HG02678 (cell line): ENCODE data around the gene SLK.

Experiments used
- ATAC-seq: cut with Tn5 transposase; IDR thresholded peaks from one replicate; pipeline ENCODE4 v1.9.1; 2021; ENCODE audit warnings: mild to moderate bottlenecking, moderate library complexity; ENCODE audit not compliant: unreplicated experiment

Gene SLK

DNA sequence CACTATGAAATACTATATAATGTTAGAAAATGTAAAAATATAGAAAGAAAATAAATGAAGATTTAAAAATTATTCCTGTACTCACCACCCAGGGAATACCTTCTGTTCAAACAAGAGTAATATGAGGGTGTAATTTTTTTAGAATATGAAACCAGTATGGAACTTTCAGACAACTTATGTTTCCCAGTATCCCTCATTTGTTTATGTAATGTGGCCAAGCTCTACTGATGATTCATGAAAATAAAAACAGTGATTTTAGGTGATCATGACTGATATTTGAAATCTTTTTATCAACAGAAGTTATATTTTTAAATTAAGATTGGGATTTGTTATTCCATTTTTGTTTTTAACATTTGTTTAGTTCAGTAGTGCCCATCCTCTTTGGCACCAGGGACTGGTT lies 18.8 kb downstream of the SLK start:
- ATAC-seq = no peak

- ATAC-seq = no peak
These were observed 19.4 kb downstream of the SLK start for GRCh38 chr10:103986360-103986759.

- no peak for ATAC-seq
These were observed 23.2 kb downstream of the SLK start for GRCh38 chr10:103990121-103990520.

- no peak for ATAC-seq
These were observed 23.6 kb downstream of the SLK start for GRCh38 chr10:103990531-103990930.

GRCh38 chr10:103991393-103992128 lies 24.6 kb downstream of the SLK start:
- no peak for ATAC-seq

- ATAC-seq = no peak
These were observed 28.2 kb downstream of the SLK start for GRCh38 chr10:103995134-103995533.

GRCh38 chr10:103998805-103999204 lies 31.9 kb downstream of the SLK start:
- ATAC-seq = no peak

DNA sequence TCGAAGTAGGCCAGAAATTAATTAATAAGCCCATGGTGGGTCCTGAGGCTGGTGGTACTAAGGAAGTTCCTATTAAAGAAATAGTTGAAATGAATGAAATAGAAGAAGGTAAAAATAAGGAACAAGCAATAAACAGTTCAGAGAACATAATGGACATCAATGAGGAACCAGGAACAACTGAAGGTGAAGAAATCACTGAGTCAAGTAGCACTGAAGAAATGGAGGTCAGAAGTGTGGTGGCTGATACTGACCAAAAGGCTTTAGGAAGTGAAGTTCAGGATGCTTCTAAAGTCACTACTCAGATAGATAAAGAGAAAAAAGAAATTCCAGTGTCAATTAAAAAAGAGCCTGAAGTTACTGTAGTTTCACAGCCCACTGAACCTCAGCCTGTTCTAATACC lies 36.0 kb downstream of the SLK start:
- no peak for ATAC-seq

DNA sequence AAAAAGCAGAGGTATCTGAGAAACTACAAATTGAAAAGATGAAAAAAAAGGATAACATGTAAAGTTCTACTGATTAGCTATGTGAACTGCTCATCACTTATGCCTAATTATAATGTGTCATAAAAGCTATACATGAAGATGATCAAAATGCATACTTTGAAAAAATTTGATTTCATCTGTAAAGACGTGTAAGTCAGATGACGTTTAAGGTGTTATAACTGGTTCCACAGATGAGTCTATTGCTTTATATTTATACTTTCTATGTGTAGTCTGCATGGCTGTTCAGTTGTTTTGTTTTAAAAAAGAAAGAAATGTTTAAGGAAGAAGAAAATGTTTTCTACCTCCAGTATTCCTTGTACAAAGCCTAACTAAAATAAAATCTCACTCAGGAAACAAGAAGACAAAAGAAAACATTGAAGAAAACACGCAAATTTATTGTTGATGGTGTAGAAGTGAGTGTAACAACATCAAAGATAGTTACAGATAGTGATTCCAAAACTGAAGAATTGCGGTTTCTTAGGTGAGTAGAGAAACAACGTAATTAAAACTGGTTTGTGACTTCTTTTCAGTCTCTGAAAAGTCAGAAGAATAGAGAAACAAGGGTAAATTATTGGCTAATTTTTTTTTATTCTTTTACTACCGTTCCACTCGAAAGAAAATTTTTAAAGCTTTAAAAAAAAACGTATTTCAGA lies 38.4 kb downstream of the SLK start:
- ATAC-seq = no peak

DNA sequence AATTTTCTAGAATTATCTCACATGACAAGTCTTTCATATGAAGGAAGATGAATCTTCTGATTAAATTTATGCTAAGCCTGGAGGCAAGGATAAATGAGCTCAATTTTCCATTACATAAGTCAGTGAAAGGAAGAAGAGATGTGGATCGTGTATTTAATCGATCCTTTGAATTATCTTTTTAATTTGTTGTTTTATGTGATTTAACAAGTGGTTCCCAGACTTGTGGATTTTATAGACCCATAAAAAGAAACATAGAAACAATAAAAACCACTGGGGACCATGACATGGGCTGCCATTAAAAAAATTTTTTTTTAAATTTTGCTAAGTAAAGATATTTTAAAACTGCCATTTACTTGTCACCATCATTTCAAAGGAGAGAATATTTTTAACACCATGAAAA lies 45.0 kb downstream of the SLK start:
- no peak for ATAC-seq

- no peak for ATAC-seq
These were observed 46.5 kb downstream of the SLK start for GRCh38 chr10:104013489-104013888.

DNA sequence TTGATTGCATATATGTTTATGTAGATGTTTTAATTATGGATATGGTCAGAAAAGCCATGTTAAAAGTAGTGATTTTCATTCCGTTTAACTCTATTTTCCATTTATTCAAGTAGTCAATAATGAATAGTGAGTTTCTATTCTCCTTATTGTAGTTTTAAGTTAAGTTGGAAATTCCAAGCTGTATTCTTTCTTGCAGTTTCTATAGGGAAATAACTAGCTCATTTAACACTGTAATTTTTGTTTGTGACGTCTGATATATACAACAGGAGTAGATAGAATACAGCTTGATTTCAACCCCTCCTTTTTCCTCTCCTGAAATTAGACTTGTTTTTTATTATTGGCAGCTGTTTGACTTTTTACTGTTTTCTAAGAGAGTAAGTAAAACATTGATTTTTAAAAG lies 47.2 kb downstream of the SLK start:
- ATAC-seq = no peak

- no peak for ATAC-seq
These were observed 49.7 kb downstream of the SLK start for GRCh38 chr10:104016661-104017060.

- no peak for ATAC-seq
These were observed 51.5 kb downstream of the SLK start for GRCh38 chr10:104018471-104018870.

- no peak for ATAC-seq
These were observed 53.1 kb downstream of the SLK start for GRCh38 chr10:104020020-104020419.

GRCh38 chr10:104021246-104021645 lies 54.3 kb downstream of the SLK start:
- no peak for ATAC-seq

DNA sequence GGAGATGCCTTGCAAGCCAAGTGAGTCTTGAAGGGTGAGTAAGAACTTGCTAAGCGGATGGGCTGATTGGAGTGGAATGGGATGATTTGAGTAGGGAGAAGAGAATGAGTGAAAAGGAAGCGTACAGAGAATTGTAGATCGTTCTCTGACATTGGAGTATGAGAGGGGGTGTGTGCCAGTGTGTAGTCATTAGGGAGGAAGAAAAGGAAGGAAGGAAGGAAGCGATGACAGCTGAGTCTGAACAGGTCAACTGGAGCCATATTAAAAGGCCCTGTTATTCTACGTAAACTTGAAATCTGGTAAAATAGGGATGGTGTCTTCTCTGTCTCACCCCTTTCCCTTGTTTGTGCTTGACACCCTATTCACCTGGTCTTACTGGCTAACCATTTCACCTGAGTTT lies 55.1 kb downstream of the SLK start:
- no peak for ATAC-seq

- ATAC-seq = no peak
These were observed 58.6 kb downstream of the SLK start for GRCh38 chr10:104025524-104025923.

GRCh38 chr10:104026762-104027161 lies 59.8 kb downstream of the SLK start:
- no peak for ATAC-seq

DNA sequence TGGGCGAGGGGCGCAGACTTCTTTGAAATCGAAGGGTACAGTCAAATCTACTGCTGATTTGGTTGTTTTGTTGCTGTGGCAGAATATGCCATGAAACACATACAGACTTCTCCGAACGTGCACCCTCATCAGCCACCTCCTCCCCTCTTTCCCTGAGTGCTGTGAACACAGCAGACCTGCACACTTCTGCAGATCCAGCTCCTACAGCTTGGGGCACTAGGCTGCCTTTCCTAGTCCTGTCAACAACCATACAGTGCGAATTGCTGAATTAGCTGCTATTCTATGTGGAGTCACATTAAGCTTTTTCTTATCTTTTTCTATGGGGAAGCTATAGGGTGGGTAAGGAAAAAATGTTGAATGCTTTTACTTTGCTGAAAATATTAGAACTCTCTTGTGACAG lies 61.2 kb downstream of the SLK start:
- no peak for ATAC-seq

DNA sequence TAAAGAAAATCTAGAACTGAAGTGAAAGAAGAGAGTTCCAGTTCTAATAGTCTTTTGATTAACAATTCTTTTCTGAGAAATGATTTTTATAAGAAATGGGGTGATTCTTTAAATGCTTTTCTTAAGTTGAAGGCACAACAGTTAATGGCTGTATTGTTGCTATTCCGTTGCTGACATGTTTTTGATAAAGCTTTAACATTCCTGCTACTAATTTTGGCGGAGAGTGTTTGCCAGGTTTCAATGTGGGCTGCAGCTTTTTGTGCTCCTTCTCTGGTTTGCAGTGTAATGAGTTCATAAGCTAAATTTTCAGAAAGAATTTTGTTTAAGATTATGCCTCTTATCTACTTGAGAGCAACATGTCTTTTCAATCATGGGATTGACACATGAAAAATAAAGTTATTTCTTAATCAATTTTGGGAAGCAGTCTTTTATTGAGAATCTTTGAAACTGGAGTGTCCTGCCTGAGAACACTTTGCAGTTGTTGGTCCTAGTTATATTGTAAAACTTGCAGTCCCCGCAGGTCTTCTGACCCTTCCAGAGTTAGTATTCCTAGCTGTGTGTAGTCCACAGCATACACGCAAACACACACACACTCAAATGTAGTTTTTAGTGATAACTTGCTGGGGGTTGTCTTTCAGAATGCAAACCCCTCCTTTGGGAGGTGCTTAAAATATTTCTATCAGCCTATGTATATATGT lies 62.0 kb downstream of the SLK start:
- no peak for ATAC-seq

DNA sequence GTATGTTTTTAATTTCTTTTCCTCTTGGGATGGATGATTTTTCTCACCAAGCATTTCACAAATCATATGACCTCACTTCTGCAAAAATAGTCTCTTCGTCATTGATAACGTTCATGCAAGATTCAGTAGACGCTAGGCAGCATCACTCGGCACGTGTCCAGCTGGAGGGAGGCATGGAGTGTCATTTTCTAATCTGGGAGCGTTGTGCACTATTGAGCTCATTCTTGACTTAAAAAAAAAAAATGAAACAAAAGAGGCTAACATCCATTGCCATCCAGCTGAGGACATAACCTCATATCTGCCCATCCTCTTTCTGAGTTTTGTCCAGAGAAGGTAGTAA lies 62.6 kb downstream of the SLK start:
- ATAC-seq = no peak
